Panc1 (cell line): ENCODE results near the gene ONECUT1. TPM values are rescaled to one million over a fixed set of nuclear protein-coding genes. Genes with fewer than 3 reads are reported as not detected.

ENCODE experiments used
- ATAC-seq: fragments of 200-7000 bp; cut with Tn5 transposase; 2 replicates; pipeline ENCODE4 v1.9.1; 2020; ENCODE audit warnings: mild to moderate bottlenecking, moderate library complexity
- BruUV-seq: library from RNA; stranded (reverse); fragments of 400-500 nt; replicated peaks from 2 replicates; lab custom pipeline; 2021; lab: Mats Ljungman, UMichigan
- CTCF ChIA-PET: fragments of 300-600 bp; sonication (Branson Sonifier 250); formaldehyde crosslinking; loops from one replicate; lab custom pipeline; 2022; ENCODE audit warnings: antibody characterized with exemption; lab: Charles Lee
- POLR2A ChIA-PET: fragments of 300-600 bp; sonication (Branson Sonifier 250); formaldehyde crosslinking; loops from one replicate; lab custom pipeline; 2022; ENCODE audit warnings: antibody characterized with exemption; lab: Charles Lee
- DNase-seq: peaks from one replicate; pipeline ENCODE4 v3.0.0-alpha.2; 2010; ENCODE audit warnings: low read depth, low spot score
- H3K27ac ChIP-seq: 2 replicates; pipeline ENCODE4 v1.5.1; 2011; ENCODE audit warnings: mild to moderate bottlenecking, low read length, inconsistent platforms
- H3K27me3 ChIP-seq: fragments of 200-500 bp; sonication (Bioruptor generic); 2 replicates; pipeline ENCODE4 v1.6.0; 2014; ENCODE audit warnings: low read length, inconsistent platforms; ENCODE audit not compliant: control insufficient read depth, insufficient read depth
- H3K36me3 ChIP-seq: fragments of 200-500 bp; sonication (Bioruptor generic); 2 replicates; pipeline ENCODE4 v1.5.1; 2014; ENCODE audit warnings: inconsistent platforms, mild to moderate bottlenecking, low read length, moderate library complexity; ENCODE audit not compliant: control insufficient read depth, insufficient read depth
- H3K4me1 ChIP-seq: 2 replicates; pipeline ENCODE4 v1.5.1; 2011; ENCODE audit warnings: inconsistent platforms, mild to moderate bottlenecking, low read length, moderate library complexity; ENCODE audit not compliant: control insufficient read depth, insufficient read depth
- H3K4me3 ChIP-seq, 2 experiments: 2 replicates each; pipeline ENCODE4 v1.5.1; 2011 to 2012; ENCODE audit warnings: low read depth in 2 of 2, low read length in 2 of 2, mild to moderate bottlenecking in 2 of 2, inconsistent platforms in 1 of 2, moderate library complexity in 1 of 2
- H3K9me3 ChIP-seq: fragments of 200-500 bp; sonication (Bioruptor generic); 2 replicates; pipeline ENCODE4 v1.5.1; 2014; ENCODE audit warnings: low read depth, mild to moderate bottlenecking, inconsistent platforms, low read length, moderate library complexity; ENCODE audit not compliant: control insufficient read depth, insufficient read depth
- CTCF ChIP-seq: fragments of 450-650 bp; IDR thresholded peaks from 2 replicates; pipeline ENCODE4 v1.5.1; 2017; ENCODE audit warnings: mild to moderate bottlenecking
- POLR2AphosphoS5 ChIP-seq: IDR thresholded peaks from 2 replicates; pipeline ENCODE4 v1.6.1; 2012; ENCODE audit warnings: mild to moderate bottlenecking, low read depth, low read length, moderate library complexity
- REST ChIP-seq, 2 experiments: IDR thresholded peaks; 2 replicates each; pipeline ENCODE4 v1.6.1; 2011 to 2012; ENCODE audit warnings: low read depth in 2 of 2, control low read depth in 1 of 2, low read length in 1 of 2, mild to moderate bottlenecking in 1 of 2, moderate library complexity in 1 of 2; ENCODE audit not compliant: insufficient read depth in 1 of 2
- TCF7L2 ChIP-seq: IDR thresholded peaks from 2 replicates; pipeline ENCODE4 v1.6.1; 2011; ENCODE audit warnings: mild to moderate bottlenecking, low read depth, low read length, inconsistent platforms
- in situ Hi-C: cut with HindIII; loops from 2 replicates; pipeline ENCODE4 v1.10.0; 2016; ENCODE audit warnings: low sequenced_read_pairs, low pct_unique_long_range_greater_than_20kb
- intact Hi-C: fragments of 100-400 bp; cut with micrococcal nuclease; formaldehyde crosslinking; loops from one replicate; pipeline ENCODE4 v1.10.0; 2022; ENCODE audit not compliant: unreplicated experiment
- total RNA-seq: library from RNA; stranded (reverse); gene quantifications from one replicate; pipeline ENCODE4 v1.2.1, GENCODE V29; 2021; ENCODE audit not compliant: unreplicated experiment

ONECUT1 gene
- total RNA-seq, 1 experiment from 2014 or later: 0.18 TPM

- no peak for ATAC-seq
- intact Hi-C loops: no loop called here
- H3K27me3 ChIP-seq: peaks cover 18% of the 10 kb centered on the region
Observed at GRCh38 chr15:52798529-52799101, 8.5 kb upstream of the ONECUT1 start.

More at GRCh38 chr15:52798529-52799101, 8.5 kb upstream of the ONECUT1 start:
- DNase-seq: no peak
- H3K27ac ChIP-seq: no peak overlapping the region
- CTCF ChIA-PET: no interaction called here
- TF ChIP-seq POLR2AphosphoS5 (no peak), TCF7L2 (no peak), REST (IDR thresholded peaks at IDR 0.05; ENCODE audit: insufficient read depth in 1 of 2, low read depth in 2 of 2, low read length in 1 of 2) (no peak), CTCF (no peak)
- no peaks in the 10 kb centered on the region for H3K9me3 ChIP-seq
- in situ Hi-C loops: no loop called here
- H3K4me3 ChIP-seq: no peak overlapping the region
- H3K4me1 ChIP-seq: peaks cover 3% of the 10 kb centered on the region; the same call in 1 of the 2 replicates
- no peaks in the 10 kb centered on the region for H3K36me3 ChIP-seq
- no TSS peak for BruUV-seq
- POLR2A ChIA-PET: no interaction called here
